Glomerular visceral epithelial cell (primary cell): ENCODE results near the gene STAB2.

Experiments
- DNase-seq: peaks from one replicate; pipeline ENCODE4 v3.0.0-alpha.2; 2016; ENCODE audit errors: extremely low spot score

The STAB2 gene

GRCh38 chr12:103779410-103780092 is 192.5 kb downstream of the STAB2 start:
- peak; percentile 10 for DNase-seq

- no peak for DNase-seq
Measured at GRCh38 chr12:103780093-103780440, 193.0 kb downstream of the STAB2 start.

GRCh38 chr12:103780992-103781391 is 193.9 kb downstream of the STAB2 start:
- DNase-seq = no peak

- DNase-seq = no peak
Measured at GRCh38 chr12:103782399-103782798, 195.3 kb downstream of the STAB2 start.

- DNase-seq = no peak
Measured at GRCh38 chr12:103783744-103784664, 196.9 kb downstream of the STAB2 start.

- DNase-seq = peak; percentile 38
Measured at GRCh38 chr12:103785243-103786031, 198.4 kb downstream of the STAB2 start.

GRCh38 chr12:103786201-103786600 is 199.1 kb downstream of the STAB2 start:
- DNase-seq = no peak

- DNase-seq = peak; percentile 11
Measured at GRCh38 chr12:103791350-103791920, 204.4 kb downstream of the STAB2 start.

- no peak for DNase-seq
Measured at GRCh38 chr12:103793046-103793445, 206.0 kb downstream of the STAB2 start.

- no peak for DNase-seq
Measured at GRCh38 chr12:103793512-103794045, 206.5 kb downstream of the STAB2 start.

- no peak for DNase-seq
Measured at GRCh38 chr12:103794309-103795213, 207.5 kb downstream of the STAB2 start.

- no peak for DNase-seq
Measured at GRCh38 chr12:103798586-103798985, 211.5 kb downstream of the STAB2 start.

- DNase-seq = no peak
Measured at GRCh38 chr12:103799504-103799856, 212.4 kb downstream of the STAB2 start.

- no peak for DNase-seq
Measured at GRCh38 chr12:103799857-103800771, 213.0 kb downstream of the STAB2 start.

- peak; percentile 20 for DNase-seq
Measured at GRCh38 chr12:103801709-103802585, 214.9 kb downstream of the STAB2 start.

GRCh38 chr12:103802586-103802886 is 215.5 kb downstream of the STAB2 start:
- DNase-seq = no peak

- DNase-seq = no peak
Measured at GRCh38 chr12:103803847-103804246, 216.8 kb downstream of the STAB2 start.

GRCh38 chr12:103805655-103806360 is 218.7 kb downstream of the STAB2 start:
- no peak for DNase-seq
